B cell (primary cell): ENCODE measurements around the gene PTPRS.

Source experiments
- CTCF ChIP-seq: fragments of 200-600 bp; IDR thresholded peaks from one replicate; pipeline ENCODE4 v1.8.0; 2022; ENCODE audit warnings: antibody characterized with exemption, mild to moderate bottlenecking
- EZH2 ChIP-seq: IDR thresholded peaks from 2 replicates; pipeline ENCODE4 v1.6.1; 2012; ENCODE audit warnings: borderline replicate concordance, low read depth, mild to moderate bottlenecking, moderate library complexity, low read length; ENCODE audit not compliant: insufficient read depth, poor library complexity, severe bottlenecking

- TF ChIP-seq CTCF (no peak), EZH2 (no peak)
Measured at GRCh38 chr19:5354403-5354802, 13.8 kb upstream of the PTPRS start.
